GM21447 (cell line): Measurements from ENCODE around the gene ACIN1.
A peak's percentile ranks its signal among the peaks of the same experiment; 100 is the strongest.

Experiments
- ATAC-seq: cut with Tn5 transposase; IDR thresholded peaks from one replicate; pipeline ENCODE4 v1.9.1; 2021; ENCODE audit not compliant: unreplicated experiment

ACIN1 gene

GRCh38 chr14:23060536-23061260, 34.2 kb downstream of the ACIN1 start:
- no peak for ATAC-seq

- ATAC-seq, result no peak
Measured at GRCh38 chr14:23058654-23059504, 36.1 kb downstream of the ACIN1 start.

GRCh38 chr14:23057757-23058653, 36.9 kb downstream of the ACIN1 start:
- peak; percentile 69 for ATAC-seq

GRCh38 chr14:23056956-23057756, 37.8 kb downstream of the ACIN1 start, which contains the start of gene CDH24:
TSS of gene CDH24 (minus strand) at chr14:23057520. CDS start at chr14:23055733, 1,787 bp downstream.
- peak; percentile 43 for ATAC-seq

- peak; percentile 56 for ATAC-seq
Measured at GRCh38 chr14:23056145-23056955, 38.6 kb downstream of the ACIN1 start.

GRCh38 chr14:23055621-23056144, 39.3 kb downstream of the ACIN1 start:
- ATAC-seq, result no peak

- ATAC-seq, result no peak
Measured at GRCh38 chr14:23055147-23055550, 39.8 kb downstream of the ACIN1 start.

GRCh38 chr14:23054000-23054811, 40.7 kb downstream of the ACIN1 start:
- no peak for ATAC-seq

- no peak for ATAC-seq
Measured at GRCh38 chr14:23053426-23053825, 41.5 kb downstream of the ACIN1 start.

- ATAC-seq, result no peak
Measured at GRCh38 chr14:23052671-23053070, 42.3 kb downstream of the ACIN1 start.

- no peak for ATAC-seq
Measured at GRCh38 chr14:23052182-23052623, 42.7 kb downstream of the ACIN1 start.

GRCh38 chr14:23051141-23052057, 43.5 kb downstream of the ACIN1 start:
- no peak for ATAC-seq

- no peak for ATAC-seq
Measured at GRCh38 chr14:23049011-23049410, 45.9 kb downstream of the ACIN1 start.

- no peak for ATAC-seq
Measured at GRCh38 chr14:23047751-23048693, 46.9 kb downstream of the ACIN1 start.

- no peak for ATAC-seq
Measured at GRCh38 chr14:23047034-23047634, 47.8 kb downstream of the ACIN1 start.
